GM15510 (cell line): ENCODE data around the gene TFR2.
A peak's percentile ranks its signal among the peaks of the same experiment; 100 is the strongest.

Experiments used
- POLR2A ChIP-seq: IDR thresholded peaks from 3 replicates; pipeline ENCODE4 v1.6.1; 2011; ENCODE audit warnings: borderline replicate concordance; ENCODE audit not compliant: insufficient read length; ENCODE audit errors: extremely low read depth

The TFR2 gene

GRCh38 chr7:100681491-100682227, 40.3 kb upstream of the TFR2 start:
- TF ChIP-seq POLR2A, result no peak

DNA sequence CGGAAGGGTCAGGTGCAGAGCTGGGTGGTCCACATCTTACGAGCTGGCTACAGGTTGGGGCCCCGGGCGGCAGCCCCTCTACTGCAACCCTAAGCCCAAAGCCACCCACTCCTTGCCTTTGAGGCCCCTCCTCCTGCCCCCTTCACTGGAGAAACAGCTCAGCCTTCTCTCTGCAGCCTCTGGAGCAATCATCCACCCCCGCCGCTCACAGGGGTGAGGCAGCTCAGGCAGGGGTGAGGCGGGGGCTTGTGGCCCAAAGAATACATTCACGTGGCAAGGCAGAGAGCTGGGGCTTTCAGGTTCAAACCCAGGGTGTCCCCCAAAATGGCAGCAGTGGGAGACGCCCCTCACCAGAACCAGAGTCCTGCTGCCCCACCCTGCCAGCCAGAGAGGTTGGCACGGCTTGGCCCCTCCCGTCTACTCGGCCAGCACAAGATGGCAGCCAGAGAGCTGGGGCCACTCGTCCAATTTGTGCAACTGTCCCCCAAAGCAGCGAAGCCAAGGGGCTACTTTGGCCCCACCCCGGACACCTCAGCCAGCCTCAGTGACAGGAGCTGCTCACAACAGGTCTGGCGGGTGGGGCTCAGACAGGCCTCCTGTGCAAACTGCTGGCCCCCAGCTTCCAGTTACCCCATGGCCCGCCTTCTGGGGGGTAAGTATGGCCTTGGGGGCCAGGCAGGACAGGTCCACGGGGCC, 39.4 kb upstream of the TFR2 start:
- peak; percentile 15 for TF ChIP-seq POLR2A

- no peak for TF ChIP-seq POLR2A
Observed at GRCh38 chr7:100679927-100680575, 38.7 kb upstream of the TFR2 start.

GRCh38 chr7:100679129-100679926, 38.0 kb upstream of the TFR2 start:
- TF ChIP-seq POLR2A, result no peak

DNA sequence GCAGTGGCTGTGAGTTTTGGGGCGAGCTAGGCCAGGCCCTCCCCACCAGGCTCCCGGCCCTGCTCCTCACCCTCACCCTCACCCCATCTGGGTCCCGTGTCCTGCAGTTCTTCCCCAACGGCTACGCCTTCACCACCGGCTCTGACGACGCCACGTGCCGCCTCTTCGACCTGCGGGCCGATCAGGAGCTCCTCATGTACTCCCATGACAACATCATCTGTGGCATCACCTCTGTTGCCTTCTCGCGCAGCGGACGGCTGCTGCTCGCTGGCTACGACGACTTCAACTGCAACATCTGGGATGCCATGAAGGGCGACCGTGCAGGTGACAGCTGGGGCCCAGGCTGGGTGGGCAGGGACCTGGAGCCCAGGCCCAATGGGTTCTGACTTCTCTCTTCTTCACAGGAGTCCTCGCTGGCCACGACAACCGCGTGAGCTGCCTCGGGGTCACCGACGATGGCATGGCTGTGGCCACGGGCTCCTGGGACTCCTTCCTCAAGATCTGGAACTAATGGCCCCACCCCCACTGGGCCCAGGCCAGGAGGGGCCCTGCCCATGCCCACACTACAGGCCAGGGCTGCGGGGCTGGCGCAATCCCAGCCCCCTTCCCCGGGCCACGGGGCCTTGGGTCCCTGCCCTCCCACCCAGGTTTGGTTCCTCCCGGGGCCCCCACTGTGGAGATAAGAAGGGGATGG, 37.1 kb upstream of the TFR2 start:
- TF ChIP-seq POLR2A, result peak; percentile 1

- TF ChIP-seq POLR2A, result no peak
Observed at GRCh38 chr7:100677308-100678267, 36.2 kb upstream of the TFR2 start.

DNA sequence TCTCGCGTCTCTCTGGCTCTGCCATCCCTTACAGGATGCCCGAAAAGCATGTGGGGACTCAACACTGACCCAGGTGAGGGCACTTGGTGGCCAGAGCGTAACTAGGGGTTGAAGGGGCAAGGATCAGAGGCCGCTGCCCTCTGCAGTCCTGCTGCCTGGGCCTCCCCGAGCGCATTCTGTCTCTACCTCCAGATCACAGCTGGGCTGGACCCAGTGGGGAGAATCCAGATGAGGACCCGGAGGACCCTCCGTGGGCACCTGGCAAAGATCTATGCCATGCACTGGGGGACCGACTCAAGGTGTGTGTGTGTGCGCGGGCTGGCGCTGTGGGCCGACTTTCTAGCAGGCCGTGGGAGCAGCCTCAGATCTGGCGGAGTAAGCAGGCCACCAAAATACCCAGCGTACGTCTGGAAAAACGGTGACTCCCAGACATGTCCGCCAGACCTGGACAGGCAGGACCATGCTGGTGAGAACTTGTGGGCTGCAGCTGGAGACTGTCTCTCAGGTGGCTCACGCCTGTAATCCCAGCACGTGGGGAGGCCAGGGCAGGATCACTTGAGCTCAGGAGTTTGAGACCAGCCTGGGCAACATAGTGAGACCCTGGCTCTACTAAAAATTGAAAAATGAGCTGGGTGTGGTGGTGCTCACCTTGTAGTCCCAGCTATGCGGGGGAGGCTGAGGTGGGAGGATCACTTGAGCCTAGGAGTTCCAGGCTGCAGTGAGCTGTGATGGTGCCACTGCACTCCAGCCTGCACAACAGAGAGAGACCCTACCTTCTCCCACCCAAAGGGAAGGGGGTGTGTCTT, 35.4 kb upstream of the TFR2 start:
- no peak for TF ChIP-seq POLR2A

GRCh38 chr7:100675581-100676350, 34.4 kb upstream of the TFR2 start:
- peak; percentile 42 for TF ChIP-seq POLR2A

GRCh38 chr7:100675105-100675451, 33.7 kb upstream of the TFR2 start:
- TF ChIP-seq POLR2A, result no peak

DNA sequence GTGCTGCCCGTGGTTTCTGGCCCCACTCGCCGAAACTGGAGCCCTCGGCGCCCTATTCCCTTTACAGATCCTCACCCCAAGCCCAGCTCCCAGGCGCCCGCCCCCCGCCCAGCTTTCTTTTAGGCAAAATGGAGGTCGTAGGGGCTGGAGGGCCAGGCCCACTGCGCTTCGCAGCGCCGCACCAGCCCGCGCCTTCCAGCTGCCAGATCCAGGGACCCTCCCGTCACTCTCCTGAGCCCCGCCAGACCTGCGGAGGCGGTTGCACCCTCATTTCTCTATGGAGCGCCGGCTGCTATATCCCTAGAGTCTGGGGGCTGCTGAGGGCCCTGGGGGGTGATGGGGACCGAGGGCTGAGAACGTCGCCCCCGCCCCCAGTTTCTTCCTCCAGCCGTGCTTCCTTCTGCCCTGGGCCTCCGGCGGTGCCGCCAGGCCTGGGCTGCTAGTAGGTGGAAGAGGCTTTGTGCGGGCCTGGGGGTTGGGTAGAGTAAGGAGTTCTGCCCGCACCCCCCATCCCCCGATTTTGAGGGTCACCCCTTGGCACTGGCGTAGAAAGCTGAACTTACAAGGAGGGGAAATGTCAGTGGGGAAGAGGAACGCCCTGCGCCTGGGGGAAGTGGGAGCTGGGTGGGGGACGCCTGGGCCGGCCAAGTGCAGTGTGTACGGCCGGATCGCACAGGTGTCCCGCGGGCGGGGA, 33.2 kb upstream of the TFR2 start:
- no peak for TF ChIP-seq POLR2A

DNA sequence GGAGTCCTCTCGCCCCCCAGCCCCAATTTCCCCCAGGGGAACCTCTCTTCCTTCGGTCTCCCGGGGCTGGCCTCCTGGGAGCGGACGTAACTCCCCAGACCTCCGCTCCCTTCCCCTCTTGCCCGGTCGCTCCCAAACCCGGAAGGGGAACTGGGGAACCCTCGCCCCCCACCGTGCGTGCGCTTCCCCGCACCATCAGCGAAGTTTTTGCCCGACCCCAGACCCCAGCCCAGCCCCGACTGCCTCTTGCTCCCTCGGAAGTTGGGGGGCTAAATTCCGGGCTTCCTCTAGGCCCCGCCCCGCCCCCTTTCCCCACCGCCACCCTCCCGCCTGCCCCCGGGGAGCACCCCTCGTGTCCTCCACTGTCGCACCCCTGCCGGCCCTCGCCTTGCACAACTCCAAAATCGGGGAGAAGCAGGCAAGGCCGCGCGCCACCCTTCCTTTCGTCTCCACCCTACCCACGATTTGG, 32.6 kb upstream of the TFR2 start:
- TF ChIP-seq POLR2A, result peak; percentile 22
